ENCODE measurements around the gene ITPRIPL2.

DNA sequence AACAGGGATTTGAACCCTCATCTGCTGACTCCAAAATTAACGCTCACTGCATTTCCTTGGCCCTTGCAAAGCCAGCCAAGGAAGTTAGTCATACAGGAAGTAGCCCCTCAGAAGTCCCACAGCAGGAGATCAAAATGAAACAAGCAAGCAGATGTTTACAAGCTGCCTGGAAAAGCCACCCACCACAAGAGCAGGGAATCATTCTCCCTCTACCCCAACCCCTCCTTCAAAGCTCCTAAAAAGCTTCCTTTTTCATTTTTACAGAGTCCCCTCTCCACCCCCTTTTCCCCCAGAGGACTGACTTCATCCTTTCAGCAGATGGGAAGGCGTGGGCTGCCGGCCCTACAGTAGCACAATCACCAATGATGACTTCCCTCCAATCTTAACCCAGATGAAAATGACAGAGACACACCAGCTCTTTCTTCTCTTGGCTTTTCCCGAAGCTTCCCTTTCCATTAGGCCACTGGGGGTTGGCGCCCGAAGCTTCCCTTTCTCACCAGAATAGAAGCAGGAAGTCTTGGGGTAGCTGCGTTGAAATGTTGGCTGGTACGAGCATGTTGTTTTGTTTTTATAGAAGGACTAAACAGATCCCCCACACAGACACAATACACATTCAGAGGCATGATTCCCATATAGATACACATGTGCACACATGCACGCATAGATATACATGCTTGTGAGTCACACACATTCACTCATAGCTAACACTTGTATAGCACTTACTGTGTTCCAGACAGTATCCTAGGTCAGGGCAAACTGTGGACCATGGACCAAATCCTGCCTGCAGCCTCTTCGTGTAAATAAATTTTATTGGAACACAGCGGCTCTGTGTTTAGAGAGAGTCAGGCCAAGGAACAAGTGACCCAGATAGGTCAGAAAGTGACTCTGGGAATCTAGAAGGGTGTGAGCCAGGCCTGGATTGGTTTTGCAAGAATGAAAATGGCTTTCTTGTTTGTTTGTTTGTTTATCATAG is 17.4 kb downstream of the ITPRIPL2 start:
- no peak for TF ChIP-seq POLR2A (IDR thresholded peaks at IDR 0.05)
- TF ChIP-seq, protein P1, sequence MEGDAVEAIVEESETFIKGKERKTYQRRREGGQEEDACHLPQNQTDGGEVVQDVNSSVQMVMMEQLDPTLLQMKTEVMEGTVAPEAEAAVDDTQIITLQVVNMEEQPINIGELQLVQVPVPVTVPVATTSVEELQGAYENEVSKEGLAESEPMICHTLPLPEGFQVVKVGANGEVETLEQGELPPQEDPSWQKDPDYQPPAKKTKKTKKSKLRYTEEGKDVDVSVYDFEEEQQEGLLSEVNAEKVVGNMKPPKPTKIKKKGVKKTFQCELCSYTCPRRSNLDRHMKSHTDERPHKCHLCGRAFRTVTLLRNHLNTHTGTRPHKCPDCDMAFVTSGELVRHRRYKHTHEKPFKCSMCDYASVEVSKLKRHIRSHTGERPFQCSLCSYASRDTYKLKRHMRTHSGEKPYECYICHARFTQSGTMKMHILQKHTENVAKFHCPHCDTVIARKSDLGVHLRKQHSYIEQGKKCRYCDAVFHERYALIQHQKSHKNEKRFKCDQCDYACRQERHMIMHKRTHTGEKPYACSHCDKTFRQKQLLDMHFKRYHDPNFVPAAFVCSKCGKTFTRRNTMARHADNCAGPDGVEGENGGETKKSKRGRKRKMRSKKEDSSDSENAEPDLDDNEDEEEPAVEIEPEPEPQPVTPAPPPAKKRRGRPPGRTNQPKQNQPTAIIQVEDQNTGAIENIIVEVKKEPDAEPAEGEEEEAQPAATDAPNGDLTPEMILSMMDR (IDR thresholded peaks at IDR 0.05): no peak

All from right lobe of liver (tissue), 4 donors.